ENCODE measurements around the gene NFATC4.

NFATC4 gene

GRCh38 chr14:24415421-24416253, 47.7 kb downstream of the NFATC4 start:
- H3K27ac ChIP-seq (ENCODE audit: low read length), result no peak overlapping the region
- H3K9me3 ChIP-seq (ENCODE audit: insufficient read depth, low read length, severe bottlenecking), result no peaks in the 10 kb centered on the region
- H4K20me1 ChIP-seq (ENCODE audit: insufficient read depth, low read length), result no peaks in the 10 kb centered on the region
- no peaks in the 10 kb centered on the region for H3K4me1 ChIP-seq (ENCODE audit: insufficient read depth, low read length)
- H3K4me2 ChIP-seq (ENCODE audit: insufficient read depth, low read length), result no peak overlapping the region
- DNase-seq (no peak), ATAC-seq (ENCODE audit: insufficient read depth, low read depth) (no peak)
- no peak overlapping the region for H3K4me3 ChIP-seq (ENCODE audit: low read depth in 1 of 2, low read length in 2 of 2)
- H3K27me3 ChIP-seq (ENCODE audit: insufficient read depth, low read length, poor library complexity), result no peaks in the 10 kb centered on the region
- no peak for TF ChIP-seq CTCF (IDR thresholded peaks at IDR 0.05; ENCODE audit: borderline replicate concordance, extremely low read depth, low read length, poor library complexity, severe bottlenecking)
- no peak for TF ChIP-seq EZH2 (IDR thresholded peaks at IDR 0.05; ENCODE audit: borderline replicate concordance, low read depth, low read length, severe bottlenecking)
- no peaks in the 10 kb centered on the region for H3K36me3 ChIP-seq (ENCODE audit: insufficient read depth, low read length)
- no peaks in the 10 kb centered on the region for H3K79me2 ChIP-seq (ENCODE audit: insufficient read depth, low read length)
- no peak overlapping the region for H3K9ac ChIP-seq (ENCODE audit: low read depth, low read length)
- H2AFZ ChIP-seq (ENCODE audit: low read depth, low read length), result no peak overlapping the region

GRCh38 chr14:24416254-24416931, 48.4 kb downstream of the NFATC4 start:
- no peaks in the 10 kb centered on the region for H3K79me2 ChIP-seq (ENCODE audit: insufficient read depth, low read length)
- ATAC-seq (ENCODE audit: insufficient read depth, low read depth), result no peak
- no peaks in the 10 kb centered on the region for H3K36me3 ChIP-seq (ENCODE audit: insufficient read depth, low read length)
- no peak overlapping the region for H2AFZ ChIP-seq (ENCODE audit: low read depth, low read length)
- no peak for DNase-seq
- H3K4me2 ChIP-seq (ENCODE audit: insufficient read depth, low read length), result no peak overlapping the region
- TF ChIP-seq EZH2 (IDR thresholded peaks at IDR 0.05; ENCODE audit: borderline replicate concordance, low read depth, low read length, severe bottlenecking) (no peak), CTCF (IDR thresholded peaks at IDR 0.05; ENCODE audit: borderline replicate concordance, extremely low read depth, low read length, poor library complexity, severe bottlenecking) (no peak)
- no peaks in the 10 kb centered on the region for H4K20me1 ChIP-seq (ENCODE audit: insufficient read depth, low read length)
- H3K9ac ChIP-seq (ENCODE audit: low read depth, low read length), result no peak overlapping the region
- H3K9me3 ChIP-seq (ENCODE audit: insufficient read depth, low read length, severe bottlenecking), result no peaks in the 10 kb centered on the region
- H3K4me3 ChIP-seq (ENCODE audit: low read depth in 1 of 2, low read length in 2 of 2), result no peak overlapping the region
- H3K27ac ChIP-seq (ENCODE audit: low read length), result no peak overlapping the region
- H3K27me3 ChIP-seq (ENCODE audit: insufficient read depth, low read length, poor library complexity), result no peaks in the 10 kb centered on the region
- no peaks in the 10 kb centered on the region for H3K4me1 ChIP-seq (ENCODE audit: insufficient read depth, low read length)

GRCh38 chr14:24416932-24417619, 49.1 kb downstream of the NFATC4 start:
- Histone ChIP-seq H3K79me2 (ENCODE audit: insufficient read depth, low read length) (no peaks in the 10 kb centered on the region), H3K4me3 (ENCODE audit: low read depth in 1 of 2, low read length in 2 of 2) (no peak overlapping the region), H2AFZ (ENCODE audit: low read depth, low read length) (no peak overlapping the region), H4K20me1 (ENCODE audit: insufficient read depth, low read length) (no peaks in the 10 kb centered on the region), H3K27ac (ENCODE audit: low read length) (no peak overlapping the region), H3K27me3 (ENCODE audit: insufficient read depth, low read length, poor library complexity) (no peaks in the 10 kb centered on the region), H3K4me1 (ENCODE audit: insufficient read depth, low read length) (peaks cover 4% of the 10 kb centered on the region), H3K9ac (ENCODE audit: low read depth, low read length) (no peak overlapping the region), H3K4me2 (ENCODE audit: insufficient read depth, low read length) (no peak overlapping the region), H3K9me3 (ENCODE audit: insufficient read depth, low read length, severe bottlenecking) (no peaks in the 10 kb centered on the region), H3K36me3 (ENCODE audit: insufficient read depth, low read length) (no peaks in the 10 kb centered on the region)
- ATAC-seq (ENCODE audit: insufficient read depth, low read depth) (no peak), DNase-seq (no peak)
- TF ChIP-seq EZH2 (IDR thresholded peaks at IDR 0.05; ENCODE audit: borderline replicate concordance, low read depth, low read length, severe bottlenecking), result no peak
- no peak for TF ChIP-seq CTCF (IDR thresholded peaks at IDR 0.05; ENCODE audit: borderline replicate concordance, extremely low read depth, low read length, poor library complexity, severe bottlenecking)

Measured in DND-41 (cell line).